Keratinocyte (primary cell): ENCODE results near the gene GPR37. TPM values are rescaled to one million over a fixed set of nuclear protein-coding genes. Genes with fewer than 3 reads are reported as not detected.

ENCODE experiments used
- DNase-seq: peaks from one replicate; pipeline ENCODE4 v3.0.0-alpha.2; 2011; ENCODE audit warnings: low read depth, missing footprints, low spot score
- FAIRE-seq: peaks from 2 replicates; lab custom pipeline; 2011; peaks lifted over from hg19 to GRCh38; lab: Jason Lieb, UNC
- H2AFZ ChIP-seq: 2 replicates; pipeline ENCODE4 v1.6.0; 2012; ENCODE audit warnings: low read length, control low read depth, inconsistent platforms; ENCODE audit not compliant: control insufficient read depth
- H3K27ac ChIP-seq: 2 replicates; pipeline ENCODE4 v1.5.1; 2011; ENCODE audit warnings: low read length; ENCODE audit not compliant: control insufficient read depth, insufficient read depth
- H3K27me3 ChIP-seq: 3 replicates; pipeline ENCODE4 v1.6.0; 2011; ENCODE audit warnings: low read length; ENCODE audit not compliant: control insufficient read depth, insufficient read depth; ENCODE audit errors: extremely low read depth
- H3K36me3 ChIP-seq, 2 experiments: 2 replicates in 1 of 2; 3 replicates in 1 of 2; pipeline ENCODE4 v1.5.1; 2011; ENCODE audit warnings: low read length in 2 of 2, mild to moderate bottlenecking in 1 of 2; ENCODE audit not compliant: control insufficient read depth in 2 of 2, insufficient read depth in 2 of 2; ENCODE audit errors: extremely low read depth in 1 of 2
- H3K4me1 ChIP-seq: 3 replicates; pipeline ENCODE4 v1.5.1; 2011; ENCODE audit warnings: low read length; ENCODE audit not compliant: control insufficient read depth, insufficient read depth; ENCODE audit errors: extremely low read depth
- H3K4me2 ChIP-seq: 3 replicates; pipeline ENCODE4 v1.6.0; 2011; ENCODE audit warnings: low read depth, low read length; ENCODE audit not compliant: control insufficient read depth, insufficient read depth; ENCODE audit errors: extremely low read depth
- H3K4me3 ChIP-seq, 3 experiments: fragments of 200-600 bp in 1 of 3; sonication (generic) in 1 of 3; 2 replicates in 2 of 3; 3 replicates in 1 of 3; pipeline ENCODE4 v1.5.1; 2011 to 2016; ENCODE audit warnings: low read length in 3 of 3, mild to moderate bottlenecking in 3 of 3, control low read depth in 2 of 3, inconsistent platforms in 1 of 3, low read depth in 1 of 3, mixed read lengths in 1 of 3, mixed run types in 1 of 3, moderate library complexity in 1 of 3; ENCODE audit not compliant: control insufficient read depth in 2 of 3, insufficient read depth in 2 of 3; ENCODE audit errors: extremely low read depth in 1 of 3
- H3K79me2 ChIP-seq: 2 replicates; pipeline ENCODE4 v1.6.0; 2012; ENCODE audit warnings: low read length; ENCODE audit not compliant: control insufficient read depth, insufficient read depth
- H3K9ac ChIP-seq: 3 replicates; pipeline ENCODE4 v1.6.0; 2011; ENCODE audit warnings: low read length; ENCODE audit not compliant: control insufficient read depth, insufficient read depth; ENCODE audit errors: extremely low read depth
- H3K9me1 ChIP-seq: 3 replicates; pipeline ENCODE4 v1.6.0; 2011; ENCODE audit warnings: low read length; ENCODE audit not compliant: control insufficient read depth, insufficient read depth; ENCODE audit errors: extremely low read depth
- H3K9me3 ChIP-seq: 2 replicates; pipeline ENCODE4 v1.5.1; 2012; ENCODE audit warnings: low read depth, low read length; ENCODE audit not compliant: control insufficient read depth
- H4K20me1 ChIP-seq: 3 replicates; pipeline ENCODE4 v1.6.0; 2011; ENCODE audit warnings: low read length; ENCODE audit not compliant: control insufficient read depth, insufficient read depth; ENCODE audit errors: extremely low read depth
- CTCF ChIP-seq, 3 experiments: IDR thresholded peaks in 1 of 3; conservative IDR thresholded peaks in 1 of 3; optimal IDR thresholded peaks in 1 of 3; 2 replicates in 2 of 3; 3 replicates in 1 of 3; pipeline versions ENCODE3 to v1.5.1; 2011; ENCODE audit warnings: low read length in 3 of 3, mild to moderate bottlenecking in 3 of 3, moderate library complexity in 2 of 3, control low read depth in 1 of 3, inconsistent platforms in 1 of 3; ENCODE audit not compliant: insufficient read depth in 2 of 3; ENCODE audit errors: extremely low read depth in 1 of 3
- EZH2 ChIP-seq: IDR thresholded peaks from one replicate; pipeline ENCODE4 v1.6.1; 2012; ENCODE audit warnings: inconsistent platforms, mild to moderate bottlenecking, low read length, moderate library complexity
- dilution Hi-C: fragments of 300-500 bp; cut with MboI; formaldehyde crosslinking; loops from one replicate; pipeline ENCODE4 v1.7.0; 2020; ENCODE audit warnings: low sequenced_read_pairs; ENCODE audit not compliant: extremely low pct_ligation_motif_present
- polyA plus RNA-seq, 5 experiments: library from polyadenylated mRNA; depleted of rRNA in 3 of 5; stranded (reverse) in 3 of 5; stranded (forward) in 1 of 5; unstranded in 1 of 5; fragments of >200 nt; gene quantifications; 1 replicate in 1 of 5; 2 replicates in 3 of 5; 3 replicates in 1 of 5; pipeline versions ENCODE4 v1.2.1 to v1.2.3, GENCODE V29; 2011 to 2012; ENCODE audit warnings: missing spikeins in 2 of 5, low read depth in 1 of 5, low replicate concordance in 1 of 5

GPR37 gene
- polyA plus RNA-seq, 1 donor (not counting 4 experiments of a cell fraction or from before 2014, with no cell fraction given): 0.58 TPM

GRCh38 chr7:124780608-124781007, 15.0 kb upstream of the GPR37 start:
- TF ChIP-seq CTCF (optimal IDR thresholded peaks at IDR 0.05 in 1 of 3, IDR thresholded peaks at IDR 0.05 in 1 of 3, conservative IDR thresholded peaks at IDR 0.05 in 1 of 3; ENCODE audit: extremely low read depth in 1 of 3, insufficient read depth in 2 of 3, low read length in 3 of 3) (no peak), EZH2 (no peak)
- Histone ChIP-seq H3K9me3 (no peaks in the 10 kb centered on the region), H3K27ac (no peak overlapping the region), H4K20me1 (no peaks in the 10 kb centered on the region), H2AFZ (no peak overlapping the region), H3K4me2 (no peak overlapping the region), H3K79me2 (no peaks in the 10 kb centered on the region), H3K27me3 (no peaks in the 10 kb centered on the region), H3K36me3 (no peaks in the 10 kb centered on the region), H3K4me1 (peaks cover 2% of the 10 kb centered on the region), H3K9ac (no peak overlapping the region), H3K4me3 (no peak overlapping the region), H3K9me1 (peaks cover 2% of the 10 kb centered on the region)
- FAIRE-seq: no peak
- dilution Hi-C loops: no loop called here
- DNase-seq: no peak

GRCh38 chr7:124780056-124780455, 14.5 kb upstream of the GPR37 start:
- no peak overlapping the region for H3K4me2 ChIP-seq
- dilution Hi-C loops: no loop called here
- H3K4me1 ChIP-seq: peaks cover 2% of the 10 kb centered on the region

More at GRCh38 chr7:124780056-124780455, 14.5 kb upstream of the GPR37 start:
- no peak overlapping the region for H2AFZ ChIP-seq
- no peaks in the 10 kb centered on the region for H3K27me3 ChIP-seq
- no peaks in the 10 kb centered on the region for H3K9me3 ChIP-seq
- H3K4me3 ChIP-seq: no peak overlapping the region
- DNase-seq: no peak
- peaks cover 2% of the 10 kb centered on the region for H3K9me1 ChIP-seq
- no peaks in the 10 kb centered on the region for H3K79me2 ChIP-seq
- no peaks in the 10 kb centered on the region for H4K20me1 ChIP-seq
- TF ChIP-seq EZH2 (no peak), CTCF (optimal IDR thresholded peaks at IDR 0.05 in 1 of 3, IDR thresholded peaks at IDR 0.05 in 1 of 3, conservative IDR thresholded peaks at IDR 0.05 in 1 of 3; ENCODE audit: extremely low read depth in 1 of 3, insufficient read depth in 2 of 3, low read length in 3 of 3) (no peak)
- FAIRE-seq: no peak
- no peak overlapping the region for H3K27ac ChIP-seq
- H3K36me3 ChIP-seq: no peaks in the 10 kb centered on the region
- no peak overlapping the region for H3K9ac ChIP-seq
